Colonic mucosa (tissue), 4 donors: ENCODE measurements around the gene SLC38A4. TPM values are rescaled to one million over a fixed set of nuclear protein-coding genes. Genes with fewer than 3 reads are reported as not detected.
A peak's percentile ranks its signal among the peaks of the same experiment; 100 is the strongest.

Source experiments
- DNase-seq: peaks from one replicate; pipeline ENCODE4 v3.0.0-alpha.2; 2020
- H3K27ac ChIP-seq: fragments of 200-600 bp; one replicate; pipeline ENCODE4 v1.8.0; 2021
- H3K27me3 ChIP-seq: fragments of 200-600 bp; one replicate; pipeline ENCODE4 v1.8.0; 2021
- H3K36me3 ChIP-seq: fragments of 200-600 bp; one replicate; pipeline ENCODE4 v1.8.0; 2021
- H3K4me1 ChIP-seq: fragments of 200-600 bp; one replicate; pipeline ENCODE4 v1.8.0; 2021; ENCODE audit warnings: mild to moderate bottlenecking
- H3K4me3 ChIP-seq: fragments of 200-600 bp; one replicate; pipeline ENCODE4 v1.8.0; 2021
- H3K9ac ChIP-seq, 2 donors: one replicate each; pipeline ENCODE4 v1.7.0; 2013; ENCODE audit warnings: control low read depth in 2 of 2, low read depth in 2 of 2, low read length in 2 of 2
- H3K9me3 ChIP-seq: fragments of 200-600 bp; one replicate; pipeline ENCODE4 v1.8.0; 2021
- CTCF ChIP-seq: fragments of 200-600 bp; IDR thresholded peaks from one replicate; pipeline ENCODE4 v1.8.0; 2022; ENCODE audit warnings: antibody characterized with exemption, mild to moderate bottlenecking
- intact Hi-C: fragments of 100-400 bp; cut with DNase I; formaldehyde crosslinking; loops from one replicate; pipeline ENCODE4 v1.14.1; 2022
- total RNA-seq, 2 donors: library from RNA; stranded (reverse); fragmentation: NEBNext Ultra II Directional in 1 of 2; extraction: Animal tissue kit (Norgen Biotek cat#: 25700) in 1 of 2; gene quantifications; one replicate each; pipeline ENCODE4 v1.2.1, GENCODE V29; 2021
- donor health status: healthy.
- donor health status: DM: no; HTN: no; CAD: no.
- donor health status: DM: no; HTN: no; CAD: no.

Gene SLC38A4
- 1 to 10 TPM; 2.8 to 3.2 TPM for total RNA-seq

GRCh38 chr12:46825591-46826414 is at the start of gene SLC38A4:
SLC38A4 (minus strand) TSS chr12:46825997; CDS start chr12:46793071, 32,926 bp downstream.
- peak within 1 kb of the TSS in 1 of 2 donors; percentile 49 for H3K9ac ChIP-seq

GRCh38 chr12:46875095-46875494 is 49.3 kb upstream of the SLC38A4 start:
- intact Hi-C loops: no loop called here
- no peaks in the 10 kb centered on the region for H3K9me3 ChIP-seq
- H3K4me1 ChIP-seq: no peaks in the 10 kb centered on the region
- no peak overlapping the region for H3K4me3 ChIP-seq
- H3K27ac ChIP-seq: no peak overlapping the region
- H3K36me3 ChIP-seq: no peaks in the 10 kb centered on the region
- no peaks in the 10 kb centered on the region for H3K27me3 ChIP-seq
- H3K9ac ChIP-seq: no peak overlapping the region
- DNase-seq: no peak
- TF ChIP-seq CTCF: no peak

More at GRCh38 chr12:46825591-46826414, at the start of gene SLC38A4:
- intact Hi-C loops: no loop called here
- Histone ChIP-seq H3K4me1 (no peaks in the 10 kb centered on the region), H3K27ac (no peak within 1 kb of the TSS), H3K27me3 (peaks cover 5% of the 10 kb centered on the region), H3K36me3 (no peaks in the 10 kb centered on the region), H3K4me3 (peak within 1 kb of the TSS; percentile 32), H3K9me3 (no peaks in the 10 kb centered on the region)
- no peak for TF ChIP-seq CTCF
- DNase-seq: peak; percentile 39

- no peak for DNase-seq
- Histone ChIP-seq H3K9ac (no peak overlapping the region), H3K27me3 (no peaks in the 10 kb centered on the region), H3K4me1 (no peaks in the 10 kb centered on the region), H3K4me3 (no peak overlapping the region), H3K36me3 (no peaks in the 10 kb centered on the region), H3K9me3 (no peaks in the 10 kb centered on the region), H3K27ac (no peak overlapping the region)
- intact Hi-C loops: no loop called here
- no peak for TF ChIP-seq CTCF
Measured at GRCh38 chr12:46874642-46875041, 48.8 kb upstream of the SLC38A4 start.

- intact Hi-C loops: no loop called here
- no peak for DNase-seq
- no peak for TF ChIP-seq CTCF
- Histone ChIP-seq H3K27me3 (no peaks in the 10 kb centered on the region), H3K9ac (no peak overlapping the region), H3K4me1 (no peaks in the 10 kb centered on the region), H3K9me3 (no peaks in the 10 kb centered on the region), H3K4me3 (no peak overlapping the region), H3K27ac (no peak overlapping the region), H3K36me3 (no peaks in the 10 kb centered on the region)
Measured at GRCh38 chr12:46872135-46872534, 46.3 kb upstream of the SLC38A4 start.

GRCh38 chr12:46865311-46865710 is 39.5 kb upstream of the SLC38A4 start:
- H3K4me1 ChIP-seq: no peaks in the 10 kb centered on the region
- no peak for TF ChIP-seq CTCF
- intact Hi-C loops: no loop called here
- H3K9ac ChIP-seq: no peak overlapping the region
- DNase-seq: no peak
- no peaks in the 10 kb centered on the region for H3K27me3 ChIP-seq
- H3K36me3 ChIP-seq: no peaks in the 10 kb centered on the region
- H3K4me3 ChIP-seq: no peak overlapping the region
- no peaks in the 10 kb centered on the region for H3K9me3 ChIP-seq
- no peak overlapping the region for H3K27ac ChIP-seq
